LNCaP clone FGC (cell line): ENCODE measurements around the gene NADK2.
"Not testable (repeated sequence)": the region's sequence is repeated elsewhere in the genome, so short reads cannot be mapped to it uniquely, and the experiment has no call there.

ENCODE experiments used
- DNase-seq: peaks from one replicate; pipeline ENCODE4 v3.0.0-alpha.2; 2011; ENCODE audit warnings: low read depth
- H3K4me3 ChIP-seq: 2 replicates; pipeline ENCODE4 v1.5.1; 2011; ENCODE audit warnings: mild to moderate bottlenecking, low read depth, low read length, control low read depth
- CTCF ChIP-seq: IDR thresholded peaks from 2 replicates; pipeline ENCODE4 v1.5.1; 2012; ENCODE audit warnings: mild to moderate bottlenecking; ENCODE audit not compliant: control insufficient read depth, insufficient read depth; ENCODE audit errors: extremely low read depth

The NADK2 gene

DNA sequence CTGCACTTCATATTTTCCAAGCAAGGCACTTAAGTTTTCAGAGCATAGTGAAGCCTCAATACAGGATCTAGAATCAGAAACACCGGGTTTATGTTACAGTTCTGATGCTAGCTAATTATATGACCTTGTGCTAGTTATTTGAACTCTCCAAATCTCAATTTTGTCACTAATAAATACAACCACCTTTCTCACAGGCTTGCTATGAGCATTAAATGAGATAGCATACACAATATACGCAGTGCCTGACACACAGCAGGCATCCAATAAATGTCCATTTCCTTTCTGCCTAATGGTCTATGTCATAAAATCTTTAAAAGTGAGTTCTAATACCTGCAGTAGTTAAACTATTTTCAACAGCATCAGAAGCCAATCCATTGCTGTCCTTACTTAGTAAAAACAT is 32.9 kb downstream of the NADK2 start:
- no peak for TF ChIP-seq CTCF
- DNase-seq, result no peak
- H3K4me3 ChIP-seq, result no peak overlapping the region

GRCh38 chr5:36206913-36207312 is 34.8 kb downstream of the NADK2 start:
- H3K4me3 ChIP-seq, result no peak overlapping the region
- no peak for DNase-seq
- TF ChIP-seq CTCF, result no peak

GRCh38 chr5:36205329-36205728 is 36.4 kb downstream of the NADK2 start:
- TF ChIP-seq CTCF, result no peak
- DNase-seq, result no peak
- H3K4me3 ChIP-seq, result no peak overlapping the region

- TF ChIP-seq CTCF, result no peak
- no peak for DNase-seq
- no peak overlapping the region for H3K4me3 ChIP-seq
Observed at GRCh38 chr5:36202521-36202961, 39.2 kb downstream of the NADK2 start.

DNA sequence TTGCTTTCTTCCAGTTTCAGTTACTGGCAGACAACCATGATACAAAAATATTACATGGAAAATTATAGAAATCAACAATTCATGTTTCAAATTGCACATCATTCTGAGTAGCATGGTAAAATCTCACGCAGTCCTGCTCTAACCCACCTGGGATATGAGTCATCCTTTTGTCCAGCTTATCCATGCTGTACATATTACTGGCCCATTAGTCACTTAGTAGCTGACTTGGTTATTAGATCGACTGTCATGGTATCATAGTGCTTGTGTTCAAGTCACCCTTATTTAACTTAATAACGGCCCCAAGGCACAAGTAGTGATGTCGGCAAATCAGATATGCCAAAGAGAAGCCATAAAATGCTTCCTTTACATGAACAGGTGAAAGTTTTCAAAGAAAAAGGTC is 41.2 kb downstream of the NADK2 start:
- H3K4me3 ChIP-seq, result no peak overlapping the region
- TF ChIP-seq CTCF, result no peak
- DNase-seq, result no peak

DNA sequence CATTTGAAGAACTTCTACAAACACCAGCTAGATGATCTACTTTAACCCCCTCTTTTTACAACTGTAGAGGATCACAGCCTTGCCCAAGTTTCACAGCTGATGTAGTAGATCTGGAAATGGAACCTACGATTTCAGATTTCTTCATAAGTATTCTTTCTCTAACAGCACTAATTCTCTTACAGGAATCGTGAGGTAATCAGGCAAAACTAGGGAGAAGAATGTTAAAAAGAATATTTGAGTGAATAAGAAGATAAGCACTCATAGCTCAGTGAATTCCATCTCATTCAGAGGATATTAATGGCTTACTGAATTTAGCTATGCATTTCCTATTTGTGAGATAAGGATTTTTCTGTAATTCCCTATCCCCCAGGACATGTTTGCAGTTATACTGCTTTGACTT is 42.1 kb downstream of the NADK2 start:
- DNase-seq, result no peak

GRCh38 chr5:36198783-36199182 is 42.9 kb downstream of the NADK2 start:
- not testable (repeated sequence) for DNase-seq, H3K4me3 ChIP-seq

More for the DNA sequence above, 42.1 kb downstream of the NADK2 start:
- no peak overlapping the region for H3K4me3 ChIP-seq
- TF ChIP-seq CTCF, result no peak

- TF ChIP-seq CTCF, result no peak
- no peak overlapping the region for H3K4me3 ChIP-seq
- DNase-seq, result no peak
Observed at GRCh38 chr5:36198281-36198680, 43.4 kb downstream of the NADK2 start.
